Fibroblast of peridontal ligament (primary cell): ENCODE measurements around the gene ALKBH2.

Source experiments
- DNase-seq: peaks from one replicate; pipeline ENCODE4 v3.0.0-alpha.2; 2010; ENCODE audit errors: extremely low read depth

Gene ALKBH2

DNA sequence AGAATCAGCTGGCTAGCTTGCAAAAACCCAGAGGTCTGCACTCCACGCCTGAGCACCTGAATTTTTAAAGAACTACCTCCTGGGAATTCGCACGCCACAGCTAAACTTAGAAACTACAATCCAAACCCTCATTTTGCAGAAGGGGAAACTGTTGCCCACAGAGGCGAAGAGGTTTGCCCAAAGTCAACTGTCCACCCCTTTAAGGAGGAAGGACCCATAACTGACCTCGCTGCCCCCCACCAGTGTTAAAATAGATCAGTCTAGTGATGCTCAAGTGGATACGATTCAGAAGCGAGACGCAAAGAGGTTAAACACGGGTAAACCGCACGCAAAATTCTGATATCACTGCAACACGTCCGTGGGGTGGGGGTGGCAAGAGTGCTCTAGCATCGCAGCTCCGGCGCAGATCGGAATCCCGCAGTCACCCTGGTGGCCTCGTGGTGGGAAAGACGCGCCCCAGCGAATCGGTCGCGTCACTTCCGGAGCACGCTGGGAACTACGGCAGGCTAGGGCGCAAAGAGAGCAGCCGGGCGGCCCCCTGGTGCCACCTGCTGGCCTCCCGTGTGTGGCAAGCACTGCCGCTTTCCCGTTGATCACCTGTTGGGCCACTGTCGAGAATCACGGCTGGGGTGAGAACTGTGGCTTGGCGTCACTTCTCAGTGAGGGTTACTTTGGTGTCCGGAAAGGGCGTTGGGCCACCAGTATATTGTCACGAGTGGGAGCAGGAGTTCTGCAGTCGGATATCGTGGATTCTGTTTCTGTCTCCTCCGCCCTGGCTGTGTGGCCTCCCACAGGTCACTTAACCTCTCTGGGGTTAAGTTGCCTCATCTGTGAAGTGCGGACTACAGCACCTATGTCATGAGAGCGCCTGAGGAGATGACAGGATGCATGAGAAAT, at the start of gene ALKBH2:
TSS of gene ALKBH2 (minus strand) at position 451 of the 897 bp plus-strand sequence. CDS start 686 bp downstream, outside the sequence.
- peak; percentile 88 for DNase-seq

GRCh38 chr12:109140560-109140959, 47.3 kb upstream of the ALKBH2 start:
- DNase-seq = no peak

DNA sequence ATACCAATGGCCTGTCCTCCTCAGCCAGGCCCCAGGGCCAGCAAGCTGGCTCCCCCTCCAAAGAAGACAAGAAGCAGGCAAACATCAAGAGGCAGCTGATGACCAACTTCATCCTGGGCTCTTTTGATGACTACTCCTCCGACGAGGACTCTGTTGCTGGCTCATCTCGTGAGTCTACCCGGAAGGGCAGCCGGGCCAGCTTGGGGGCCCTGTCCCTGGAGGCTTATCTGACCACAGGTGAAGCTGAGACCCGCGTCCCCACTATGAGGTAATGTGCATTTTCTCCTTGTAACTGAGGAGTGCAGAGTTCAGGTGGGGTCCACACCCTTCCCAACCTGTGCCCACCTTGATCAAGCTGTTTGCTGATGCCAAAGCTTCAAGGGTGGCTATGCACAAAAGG, 46.5 kb upstream of the ALKBH2 start:
- DNase-seq = no peak

DNA sequence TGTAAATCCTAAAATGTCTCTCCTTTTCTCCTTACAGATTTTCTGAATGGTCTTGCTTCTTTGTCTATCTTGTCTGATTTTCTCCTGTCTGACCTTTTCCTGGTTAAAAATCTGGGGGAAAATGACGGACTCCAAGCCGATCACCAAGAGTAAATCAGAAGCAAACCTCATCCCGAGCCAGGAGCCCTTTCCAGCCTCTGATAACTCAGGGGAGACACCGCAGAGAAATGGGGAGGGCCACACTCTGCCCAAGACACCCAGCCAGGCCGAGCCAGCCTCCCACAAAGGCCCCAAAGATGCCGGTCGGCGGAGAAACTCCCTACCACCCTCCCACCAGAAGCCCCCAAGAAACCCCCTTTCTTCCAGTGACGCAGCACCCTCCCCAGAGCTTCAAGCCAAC, 46.1 kb upstream of the ALKBH2 start:
- no peak for DNase-seq

DNA sequence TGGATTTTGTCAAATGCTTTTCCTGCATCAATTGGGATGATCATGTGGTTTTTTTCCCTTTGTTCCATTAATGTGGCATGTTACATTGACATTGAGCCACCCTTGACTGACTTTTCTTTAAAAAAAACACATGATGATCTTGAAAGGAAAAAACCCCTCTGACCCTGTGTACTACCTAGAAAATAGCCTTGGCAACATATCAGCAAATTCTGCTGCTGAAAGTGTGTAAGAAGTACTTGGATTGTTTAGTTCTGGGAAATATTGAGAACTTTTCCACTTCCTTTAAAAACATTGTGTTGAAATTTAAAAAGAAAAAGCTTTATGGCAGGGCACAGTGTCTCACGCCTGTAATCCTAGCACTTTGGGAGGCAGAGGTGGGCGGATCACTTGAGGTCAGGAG, 43.8 kb upstream of the ALKBH2 start:
- DNase-seq = no peak

DNA sequence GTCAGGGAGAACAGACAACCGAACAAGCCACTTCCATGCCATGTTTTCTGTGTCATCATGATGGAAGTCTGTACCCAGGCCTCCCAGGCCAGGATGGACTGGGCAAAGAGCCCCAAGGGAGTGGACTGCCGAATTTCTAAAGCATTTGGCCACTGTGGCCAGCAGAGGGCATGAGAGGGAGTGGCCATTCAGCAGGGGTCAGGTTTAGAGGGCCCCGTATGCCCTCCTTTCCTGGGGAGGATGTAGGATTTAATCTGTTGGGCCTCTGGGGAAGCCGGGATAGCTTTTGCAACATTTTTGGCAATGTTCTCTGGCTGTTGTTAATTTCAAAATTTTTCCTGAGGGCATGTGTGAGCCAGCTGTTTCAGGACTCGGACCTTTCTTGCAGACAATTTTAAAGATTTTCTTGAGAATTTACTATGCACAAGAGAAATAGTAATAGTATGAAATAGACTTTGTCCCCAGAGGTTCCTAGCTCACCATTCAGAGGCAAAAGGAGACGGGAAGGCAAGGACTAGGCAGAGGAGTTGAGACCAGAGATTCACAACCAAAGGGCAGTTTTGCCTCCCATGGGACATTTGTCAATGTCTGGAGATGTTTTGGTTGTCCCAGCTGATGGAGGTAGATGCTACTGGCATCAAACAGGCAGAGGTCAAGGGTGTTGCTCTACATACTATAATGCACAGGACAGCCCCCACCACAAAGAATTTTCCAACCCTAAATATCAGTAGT, 41.1 kb upstream of the ALKBH2 start:
- peak; percentile 73 for DNase-seq

GRCh38 chr12:109131154-109132050, 38.1 kb upstream of the ALKBH2 start:
- no peak for DNase-seq

- no peak for DNase-seq
Observed at GRCh38 chr12:109130297-109131153, 37.3 kb upstream of the ALKBH2 start.

- DNase-seq = no peak
Observed at GRCh38 chr12:109127533-109128242, 34.4 kb upstream of the ALKBH2 start.

DNA sequence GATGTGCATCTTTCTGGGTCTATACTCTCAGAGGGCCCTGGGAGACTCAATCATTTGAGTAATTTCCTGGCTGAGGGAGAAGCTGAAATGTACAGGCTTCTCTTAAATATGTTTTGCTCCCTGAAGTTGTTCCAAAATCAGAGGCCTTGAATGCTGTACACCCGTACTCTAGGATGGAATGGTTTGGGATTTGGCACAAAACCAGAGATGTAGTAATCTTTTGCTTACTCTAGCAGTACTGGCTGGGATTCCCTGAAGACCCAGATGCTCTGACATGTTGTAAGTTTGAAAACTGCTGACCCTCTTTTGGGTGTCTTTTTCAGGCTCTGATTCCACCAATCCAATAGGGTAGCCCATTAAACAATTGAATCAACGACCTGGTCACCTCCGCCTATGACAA, 33.5 kb upstream of the ALKBH2 start:
- peak; percentile 83 for DNase-seq

- no peak for DNase-seq
Observed at GRCh38 chr12:109125791-109126190, 32.5 kb upstream of the ALKBH2 start.

GRCh38 chr12:109124878-109125648, 31.8 kb upstream of the ALKBH2 start:
- no peak for DNase-seq

- DNase-seq = no peak
Observed at GRCh38 chr12:109121346-109121880, 28.1 kb upstream of the ALKBH2 start.

DNA sequence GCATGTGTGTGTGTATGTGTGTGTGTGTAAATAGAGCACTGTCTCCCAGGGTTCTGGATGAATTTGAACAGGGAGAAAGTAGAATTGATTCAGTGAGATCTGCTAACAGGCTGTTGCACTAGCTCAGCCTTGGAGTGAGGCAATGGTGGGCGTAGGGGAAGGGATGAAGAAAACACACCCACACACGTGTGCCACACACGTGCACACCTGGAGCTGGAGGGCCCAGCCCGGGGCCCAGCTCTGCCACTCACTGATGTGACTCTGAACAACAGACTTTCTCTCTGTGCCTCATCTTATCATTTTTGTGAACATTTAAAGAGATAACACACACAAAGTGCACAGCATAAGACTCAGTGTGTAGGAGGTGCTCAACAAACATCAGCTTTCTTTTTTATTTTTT, 27.3 kb upstream of the ALKBH2 start:
- no peak for DNase-seq

GRCh38 chr12:109120095-109120494, 26.8 kb upstream of the ALKBH2 start:
- DNase-seq = no peak

DNA sequence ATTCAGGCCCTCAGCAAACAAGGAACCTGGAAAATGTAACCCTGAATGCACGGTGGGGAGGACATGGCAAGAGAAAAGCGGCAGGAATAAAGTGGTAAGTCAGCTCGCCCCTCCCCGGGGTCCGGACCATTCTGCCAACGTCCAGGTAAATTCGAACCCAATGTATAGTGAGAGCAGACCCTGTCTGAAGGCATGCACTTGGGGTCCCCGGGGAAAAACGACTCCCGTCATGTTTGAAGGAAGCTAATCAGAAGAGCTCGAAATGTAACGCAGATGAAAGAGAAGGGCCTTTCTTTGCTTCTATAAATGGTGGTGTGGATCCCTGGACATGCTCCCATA, 23.3 kb upstream of the ALKBH2 start:
- no peak for DNase-seq

- DNase-seq = no peak
Observed at GRCh38 chr12:109115758-109116610, 22.7 kb upstream of the ALKBH2 start, which contains the start of gene ACACB. Gene ACACB, plus strand, starts transcription at chr12:109116587. Its CDS starts 22,819 bp downstream, at chr12:109139406.

GRCh38 chr12:109115404-109115757, 22.1 kb upstream of the ALKBH2 start:
- no peak for DNase-seq
